Common myeloid progenitor, CD34-positive (primary cell): ENCODE measurements around the gene TBC1D7.

Experiments used
- CTCF ChIA-PET: fragments of 350-600 bp; sonication (Branson Sonifier 250); formaldehyde crosslinking; loops from one replicate; lab custom pipeline; 2021; ENCODE audit warnings: antibody characterized with exemption; lab: Charles Lee
- POLR2A ChIA-PET: fragments of 350-600 bp; sonication (Branson Sonifier 250); formaldehyde crosslinking; loops from one replicate; lab custom pipeline; 2021; ENCODE audit warnings: antibody characterized with exemption; lab: Charles Lee
- DNase-seq, 3 donors: peaks; one replicate each; pipeline versions ENCODE4 v3.0.0 to v3.0.0-alpha.2; 2013
- H3K27ac ChIP-seq, 2 experiments: 1 replicate in 1 of 2; 2 replicates in 1 of 2; pipeline ENCODE4 v1.7.0; 2013; ENCODE audit warnings: inconsistent platforms in 2 of 2, low read length in 2 of 2, mild to moderate bottlenecking in 2 of 2, low read depth in 1 of 2, moderate library complexity in 1 of 2; ENCODE audit not compliant: severe bottlenecking in 2 of 2, insufficient read depth in 1 of 2, poor library complexity in 1 of 2
- H3K27me3 ChIP-seq, 5 experiments: replicated peaks in 2 of 5; 1 replicate in 3 of 5; 2 replicates in 2 of 5; pipeline versions ENCODE4 v1.6.1 to v1.7.0; 2013; ENCODE audit warnings: low read length in 4 of 5, mild to moderate bottlenecking in 2 of 5, moderate library complexity in 2 of 5, inconsistent platforms in 1 of 5; ENCODE audit not compliant: insufficient read depth in 5 of 5, control insufficient read depth in 4 of 5
- H3K36me3 ChIP-seq, 4 experiments: 1 replicate in 2 of 4; 2 replicates in 2 of 4; pipeline versions ENCODE4 v1.6.1 to v1.7.0; 2013; ENCODE audit warnings: low read length in 3 of 4, control low read depth in 1 of 4, mild to moderate bottlenecking in 1 of 4; ENCODE audit not compliant: control insufficient read depth in 4 of 4, insufficient read depth in 4 of 4
- H3K4me1 ChIP-seq, 4 experiments: 1 replicate in 3 of 4; 2 replicates in 1 of 4; pipeline versions ENCODE4 v1.6.1 to v1.7.1; 2013; ENCODE audit warnings: low read length in 3 of 4, mild to moderate bottlenecking in 3 of 4, control low read depth in 1 of 4, inconsistent platforms in 1 of 4, moderate library complexity in 1 of 4; ENCODE audit not compliant: control insufficient read depth in 4 of 4, insufficient read depth in 4 of 4; ENCODE audit errors: control extremely low read depth in 1 of 4
- H3K4me3 ChIP-seq, 7 experiments: 1 replicate in 4 of 7; 2 replicates in 3 of 7; pipeline versions ENCODE4 v1.5.1 to v1.7.0; 2013; ENCODE audit warnings: mild to moderate bottlenecking in 7 of 7, low read length in 6 of 7, moderate library complexity in 6 of 7, inconsistent platforms in 2 of 7, low read depth in 2 of 7, control low read depth in 1 of 7; ENCODE audit not compliant: insufficient read depth in 4 of 7, control insufficient read depth in 1 of 7; ENCODE audit errors: extremely low read depth in 1 of 7
- H3K9me3 ChIP-seq, 5 experiments: 1 replicate in 4 of 5; 2 replicates in 1 of 5; pipeline versions ENCODE4 v1.6.1 to v1.7.1; 2013; ENCODE audit warnings: low read length in 4 of 5, mild to moderate bottlenecking in 2 of 5, inconsistent platforms in 1 of 5, low read depth in 1 of 5, moderate library complexity in 1 of 5; ENCODE audit not compliant: control insufficient read depth in 4 of 5, insufficient read depth in 2 of 5; ENCODE audit errors: control extremely low read depth in 1 of 5
- WGBS: methylation state at CpG from one replicate; pipeline ENCODE4 v1.1.5; 2013; ENCODE audit not compliant: insufficient coverage; 5-methylcytosine and 5-hydroxymethylcytosine counted together

Gene TBC1D7

DNA sequence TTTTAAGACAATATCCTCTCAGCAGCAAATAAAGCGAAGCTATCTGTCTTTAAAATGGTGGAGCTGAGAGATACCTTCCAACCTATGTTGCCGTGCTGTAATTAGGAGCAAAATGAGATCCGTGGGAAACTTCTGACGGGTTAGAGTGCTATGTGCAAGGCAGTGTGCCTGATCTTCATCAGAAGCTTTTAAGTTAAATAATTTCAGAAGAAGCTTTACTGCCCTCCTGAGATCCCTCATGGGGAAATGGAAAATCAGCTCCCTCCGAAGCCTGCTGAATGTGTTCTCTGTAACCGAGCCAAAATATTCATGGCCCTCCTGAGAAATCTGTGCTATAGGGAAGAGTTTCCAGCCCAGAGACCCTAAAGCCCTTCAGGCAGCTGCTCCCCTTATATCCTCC is 43.7 kb upstream of the TBC1D7 start:
- H3K27ac ChIP-seq: no peak overlapping the region
- no peaks in the 10 kb centered on the region for H3K9me3 ChIP-seq
- ChIA-PET POLR2A (no interaction called here), CTCF (interaction anchor here (0.6 to 1.2 kb wide), 5 partner anchors 8 to 183 kb away, joined by 3 to 7 read pairs (median 3); no protein-coding TSS in a partner anchor)
- WGBS: 100% methylated on average over 6 of the region's 6 CpGs
- no peak overlapping the region for H3K4me3 ChIP-seq
- DNase-seq: no peak
- no peaks in the 10 kb centered on the region for H3K36me3 ChIP-seq
- peaks cover 0 to 11% (median 2%) of the 10 kb centered on the region in 4 experiments for H3K4me1 ChIP-seq
- no peaks in the 10 kb centered on the region for H3K27me3 ChIP-seq

DNA sequence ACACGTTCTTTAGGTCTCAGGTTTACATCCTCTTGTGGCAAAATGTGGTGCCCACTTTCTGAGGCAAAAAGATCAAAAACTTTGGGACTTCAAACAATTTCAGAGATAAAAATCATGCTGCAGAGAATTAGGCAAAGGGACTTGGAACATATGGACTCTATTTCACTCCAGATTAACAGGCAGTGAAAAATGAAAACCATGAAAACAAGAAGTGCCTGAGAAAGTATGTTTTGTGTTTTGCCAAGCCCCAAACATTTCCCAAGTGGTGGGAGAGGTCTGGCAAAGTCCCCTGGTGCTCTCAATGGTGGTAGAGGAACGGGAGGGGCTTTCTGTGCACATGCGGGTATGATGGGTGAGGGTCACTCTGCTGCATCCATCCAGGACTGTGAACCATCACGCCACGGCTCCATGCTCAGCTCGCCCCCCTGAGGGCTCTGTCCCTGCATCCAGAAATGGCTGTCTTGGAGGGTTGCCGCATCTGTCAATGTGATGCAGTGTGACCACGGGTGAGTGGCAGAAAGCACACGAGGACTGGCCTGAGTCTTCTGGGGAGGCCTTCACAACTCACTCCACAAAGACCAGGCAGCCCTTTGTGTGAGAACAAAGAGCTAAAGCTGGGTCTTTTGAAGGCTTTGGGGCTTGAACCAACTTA is 43.2 kb upstream of the TBC1D7 start:
- Histone ChIP-seq H3K4me3 (no peak overlapping the region), H3K36me3 (no peaks in the 10 kb centered on the region), H3K27ac (no peak overlapping the region), H3K9me3 (no peaks in the 10 kb centered on the region), H3K4me1 (peaks cover 0 to 12% (median 2%) of the 10 kb centered on the region in 4 experiments), H3K27me3 (no peaks in the 10 kb centered on the region)
- ChIA-PET CTCF (interaction anchor here (0.6 to 1.2 kb wide), 5 partner anchors 8 to 182 kb away, joined by 3 to 7 read pairs (median 3); no protein-coding TSS in a partner anchor), POLR2A (no interaction called here)
- no peak for DNase-seq
- 83% methylated on average over 5 of the region's 9 CpGs for WGBS

DNA sequence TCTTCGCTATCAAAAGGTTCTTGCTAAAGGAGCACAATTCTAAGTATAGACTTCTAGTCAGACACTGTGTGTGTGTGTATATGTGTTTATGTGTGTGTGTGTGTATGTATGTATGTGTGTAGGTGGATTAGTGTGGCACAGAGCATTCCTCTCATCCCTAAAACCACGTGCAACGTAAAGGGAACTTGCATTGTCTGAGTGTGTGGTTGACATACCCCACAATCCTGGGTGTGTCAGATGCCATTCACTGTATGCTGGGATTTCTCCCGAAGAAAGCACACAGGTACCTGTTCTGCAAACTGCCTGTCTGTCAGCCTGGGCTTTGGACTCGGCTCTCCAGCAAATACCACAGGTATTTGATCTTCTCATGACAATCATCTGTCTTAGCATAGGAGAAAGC is 42.3 kb upstream of the TBC1D7 start:
- CTCF ChIA-PET: interaction anchor here (1.1 kb wide), 1 partner anchor 41 kb away, joined by 3 read pairs; no protein-coding TSS in a partner anchor
- no peaks in the 10 kb centered on the region for H3K27me3 ChIP-seq
- no peak for DNase-seq

DNA sequence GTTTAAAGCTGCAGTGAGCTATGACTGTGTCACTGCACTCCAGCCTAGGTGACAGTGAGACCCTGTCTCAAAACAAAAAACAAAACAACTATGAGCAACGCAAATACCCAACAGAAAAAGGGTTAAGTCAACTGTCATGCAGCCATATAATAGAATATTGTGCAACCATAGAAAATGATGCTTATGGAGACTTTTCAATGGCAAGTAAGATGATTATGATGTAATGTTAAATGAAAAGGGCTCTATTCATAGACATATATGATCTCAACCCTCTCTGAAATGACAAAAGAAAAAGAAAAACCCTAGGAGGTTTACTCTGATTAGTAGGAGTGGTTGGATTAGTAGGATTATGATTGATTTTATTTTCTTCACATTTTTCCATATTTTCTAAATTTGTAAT is 41.3 kb upstream of the TBC1D7 start:
- Histone ChIP-seq H3K27me3 (no peaks in the 10 kb centered on the region), H3K36me3 (peaks cover 0 to 9% (median 5%) of the 10 kb centered on the region in 4 experiments), H3K9me3 (no peaks in the 10 kb centered on the region), H3K4me1 (peaks cover 0 to 12% (median 2%) of the 10 kb centered on the region in 4 experiments), H3K27ac (no peak overlapping the region), H3K4me3 (no peak overlapping the region)
- ChIA-PET POLR2A (no interaction called here), CTCF (interaction anchor here (1.1 kb wide), 1 partner anchor 43 kb away, joined by 3 read pairs; no protein-coding TSS in a partner anchor)
- no CpG with 5 or more reads among the region's 1 CpG for WGBS
- DNase-seq: no peak

More for the DNA sequence above, 42.3 kb upstream of the TBC1D7 start:
- H3K36me3 ChIP-seq: no peaks in the 10 kb centered on the region
- no peak overlapping the region for H3K4me3 ChIP-seq
- no peaks in the 10 kb centered on the region for H3K9me3 ChIP-seq
- peaks cover 0 to 12% (median 2%) of the 10 kb centered on the region in 4 experiments for H3K4me1 ChIP-seq
- POLR2A ChIA-PET: no interaction called here
- H3K27ac ChIP-seq: no peak overlapping the region
- WGBS: 86% methylated on average over 2 of the region's 5 CpGs

DNA sequence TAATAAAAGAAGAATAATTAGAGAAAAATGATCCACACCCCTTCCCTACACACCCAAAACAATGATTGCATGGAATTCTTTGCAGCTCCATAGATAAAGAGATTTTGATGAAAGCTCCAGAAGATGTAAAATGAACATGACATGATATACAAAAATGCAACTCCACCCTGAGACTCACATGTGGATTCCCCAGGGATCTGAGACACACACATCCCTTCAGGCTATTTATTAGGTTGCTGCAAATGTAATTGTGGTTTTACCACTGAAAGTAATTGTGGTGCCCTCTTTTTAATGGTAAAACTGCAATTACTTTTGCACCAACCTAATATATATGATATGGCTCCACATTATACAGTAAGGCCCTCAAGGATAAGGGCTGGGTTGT is 40.4 kb upstream of the TBC1D7 start:
- Histone ChIP-seq H3K4me1 (peaks cover 0 to 12% (median 2%) of the 10 kb centered on the region in 4 experiments), H3K27me3 (no peaks in the 10 kb centered on the region), H3K36me3 (peaks cover 0 to 15% (median 5%) of the 10 kb centered on the region in 4 experiments), H3K9me3 (no peaks in the 10 kb centered on the region), H3K4me3 (no peak overlapping the region), H3K27ac (no peak overlapping the region)
- DNase-seq: no peak
- ChIA-PET CTCF (interaction anchor here (0.7 to 1.4 kb wide), 2 partner anchors 31 to 37 kb away, joined by 3 to 4 read pairs; no protein-coding TSS in a partner anchor), POLR2A (no interaction called here)

DNA sequence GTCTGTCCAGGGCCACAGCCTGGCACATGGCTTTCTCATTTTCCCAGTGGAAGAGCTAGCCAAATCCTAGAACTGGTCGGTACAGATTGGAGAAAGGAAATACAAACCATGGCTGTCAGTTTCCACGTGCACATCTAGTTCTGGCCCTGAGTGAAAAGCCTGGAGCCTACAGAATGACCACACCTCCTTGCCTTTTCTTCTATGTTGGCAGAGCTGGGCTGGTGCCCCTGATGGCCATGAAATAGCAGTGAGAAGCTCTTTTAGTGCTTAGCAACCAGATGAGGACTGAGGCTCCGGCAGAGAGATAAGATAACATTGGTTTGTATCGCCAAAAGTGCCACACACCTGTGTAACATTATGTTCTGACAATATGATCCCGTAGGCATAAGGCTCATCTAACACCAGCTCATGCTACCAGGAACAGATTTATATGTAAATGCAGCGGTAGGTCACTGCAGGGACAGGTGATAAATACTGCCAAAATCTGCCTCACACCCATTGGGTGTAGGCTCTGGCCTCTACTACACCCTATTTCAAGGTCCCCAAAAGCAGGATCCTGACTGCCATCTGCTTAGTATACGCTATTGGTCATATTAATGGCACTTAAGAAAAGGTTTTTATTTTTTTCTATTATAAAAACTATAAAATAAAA is 39.9 kb upstream of the TBC1D7 start:
- H3K4me1 ChIP-seq: peaks cover 0 to 12% (median 2%) of the 10 kb centered on the region in 4 experiments
- DNase-seq: no peak
- H3K9me3 ChIP-seq: no peaks in the 10 kb centered on the region
- no peak overlapping the region for H3K27ac ChIP-seq
- CTCF ChIA-PET: interaction anchor here (0.7 to 1.4 kb wide), 2 partner anchors 31 to 37 kb away, joined by 3 to 4 read pairs; no protein-coding TSS in a partner anchor
- WGBS: 97% methylated on average over 5 of the region's 7 CpGs
- POLR2A ChIA-PET: no interaction called here
- no peaks in the 10 kb centered on the region for H3K27me3 ChIP-seq
- peaks cover 0 to 15% (median 5%) of the 10 kb centered on the region in 4 experiments for H3K36me3 ChIP-seq
- H3K4me3 ChIP-seq: no peak overlapping the region

DNA sequence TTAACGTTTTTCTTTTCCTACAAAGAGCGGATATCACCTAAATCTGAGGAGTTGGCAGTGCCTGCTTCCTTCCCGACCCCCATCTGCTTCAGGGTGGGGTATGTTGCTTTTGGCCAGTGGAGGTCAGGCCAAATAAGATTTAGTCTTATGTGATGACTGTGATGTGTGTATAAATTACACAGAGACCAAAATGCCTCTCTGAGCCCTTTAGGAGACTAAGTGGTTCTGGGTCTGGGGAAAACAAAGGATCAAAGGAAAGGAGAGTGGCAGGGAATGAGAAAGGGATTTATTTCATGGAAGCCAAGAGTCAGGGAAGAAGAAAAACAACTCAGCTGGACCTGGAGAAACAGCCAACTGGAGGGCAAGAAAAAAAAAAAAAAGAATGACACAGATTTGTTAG is 39.1 kb upstream of the TBC1D7 start:
- POLR2A ChIA-PET: no interaction called here
- no CpG with 5 or more reads among the region's 3 CpGs for WGBS
- H3K4me3 ChIP-seq: no peak overlapping the region

More for the DNA sequence above, 39.1 kb upstream of the TBC1D7 start:
- peaks cover 0 to 12% (median 2%) of the 10 kb centered on the region in 4 experiments for H3K4me1 ChIP-seq
- DNase-seq: no peak
- H3K9me3 ChIP-seq: no peaks in the 10 kb centered on the region
- H3K27me3 ChIP-seq: no peaks in the 10 kb centered on the region
- H3K27ac ChIP-seq: no peak overlapping the region
- H3K36me3 ChIP-seq: peaks cover 0 to 15% (median 6%) of the 10 kb centered on the region in 4 experiments
- CTCF ChIA-PET: interaction anchor here (1.4 kb wide), 1 partner anchor 30 kb away, joined by 4 read pairs; no protein-coding TSS in a partner anchor
